Measurements from ENCODE around the gene HNRNPLL.

DNA sequence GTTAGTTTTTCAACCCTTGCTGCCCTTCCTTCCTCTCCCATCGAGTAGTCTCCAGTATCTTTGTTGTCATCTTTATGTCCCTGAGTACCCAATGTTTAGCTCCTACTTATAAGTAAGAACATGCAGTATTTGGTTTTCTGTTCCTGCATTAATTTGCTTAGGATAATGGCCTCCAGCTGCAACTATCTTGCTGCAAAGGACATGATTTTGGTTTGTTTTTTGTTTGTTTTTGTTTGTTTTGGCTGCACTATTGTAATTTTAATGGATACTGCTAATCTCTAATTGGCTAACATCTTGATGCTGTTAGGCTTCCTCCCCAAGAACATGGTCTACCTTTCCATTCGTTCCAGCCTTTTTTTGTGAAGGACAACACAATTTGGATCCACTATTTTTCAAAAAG, 31.2 kb upstream of the HNRNPLL start:
- TF ChIP-seq POLR2A (IDR thresholded peaks at IDR 0.05; ENCODE audit: control extremely low read depth in 1 of 2, low read depth in 2 of 2, low read length in 2 of 2) = no peak
- TF ChIP-seq NANOG (IDR thresholded peaks at IDR 0.05; ENCODE audit: insufficient read depth, low read depth, low read length, poor library complexity, severe bottlenecking) = no peak
- TF ChIP-seq, protein P1, sequence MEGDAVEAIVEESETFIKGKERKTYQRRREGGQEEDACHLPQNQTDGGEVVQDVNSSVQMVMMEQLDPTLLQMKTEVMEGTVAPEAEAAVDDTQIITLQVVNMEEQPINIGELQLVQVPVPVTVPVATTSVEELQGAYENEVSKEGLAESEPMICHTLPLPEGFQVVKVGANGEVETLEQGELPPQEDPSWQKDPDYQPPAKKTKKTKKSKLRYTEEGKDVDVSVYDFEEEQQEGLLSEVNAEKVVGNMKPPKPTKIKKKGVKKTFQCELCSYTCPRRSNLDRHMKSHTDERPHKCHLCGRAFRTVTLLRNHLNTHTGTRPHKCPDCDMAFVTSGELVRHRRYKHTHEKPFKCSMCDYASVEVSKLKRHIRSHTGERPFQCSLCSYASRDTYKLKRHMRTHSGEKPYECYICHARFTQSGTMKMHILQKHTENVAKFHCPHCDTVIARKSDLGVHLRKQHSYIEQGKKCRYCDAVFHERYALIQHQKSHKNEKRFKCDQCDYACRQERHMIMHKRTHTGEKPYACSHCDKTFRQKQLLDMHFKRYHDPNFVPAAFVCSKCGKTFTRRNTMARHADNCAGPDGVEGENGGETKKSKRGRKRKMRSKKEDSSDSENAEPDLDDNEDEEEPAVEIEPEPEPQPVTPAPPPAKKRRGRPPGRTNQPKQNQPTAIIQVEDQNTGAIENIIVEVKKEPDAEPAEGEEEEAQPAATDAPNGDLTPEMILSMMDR (IDR thresholded peaks at IDR 0.05; ENCODE audit: control extremely low read depth in 1 of 3, insufficient read depth in 1 of 3, low read depth in 1 of 3, low read length in 3 of 3) = no peak

Measured in H1 (cell line).